Measurements from ENCODE around the gene ANGPTL4. TPM values are rescaled to one million over a fixed set of nuclear protein-coding genes. Genes with fewer than 3 reads are reported as not detected.
A peak's percentile ranks its signal among the peaks of the same experiment; 100 is the strongest.

ANGPTL4 gene
- total and polyA plus RNA-seq, 2 of the 13 experiments (the other 11 are each of a cell fraction or from before 2014, with no cell fraction given), result 0.80 to 21.7 TPM

DNA sequence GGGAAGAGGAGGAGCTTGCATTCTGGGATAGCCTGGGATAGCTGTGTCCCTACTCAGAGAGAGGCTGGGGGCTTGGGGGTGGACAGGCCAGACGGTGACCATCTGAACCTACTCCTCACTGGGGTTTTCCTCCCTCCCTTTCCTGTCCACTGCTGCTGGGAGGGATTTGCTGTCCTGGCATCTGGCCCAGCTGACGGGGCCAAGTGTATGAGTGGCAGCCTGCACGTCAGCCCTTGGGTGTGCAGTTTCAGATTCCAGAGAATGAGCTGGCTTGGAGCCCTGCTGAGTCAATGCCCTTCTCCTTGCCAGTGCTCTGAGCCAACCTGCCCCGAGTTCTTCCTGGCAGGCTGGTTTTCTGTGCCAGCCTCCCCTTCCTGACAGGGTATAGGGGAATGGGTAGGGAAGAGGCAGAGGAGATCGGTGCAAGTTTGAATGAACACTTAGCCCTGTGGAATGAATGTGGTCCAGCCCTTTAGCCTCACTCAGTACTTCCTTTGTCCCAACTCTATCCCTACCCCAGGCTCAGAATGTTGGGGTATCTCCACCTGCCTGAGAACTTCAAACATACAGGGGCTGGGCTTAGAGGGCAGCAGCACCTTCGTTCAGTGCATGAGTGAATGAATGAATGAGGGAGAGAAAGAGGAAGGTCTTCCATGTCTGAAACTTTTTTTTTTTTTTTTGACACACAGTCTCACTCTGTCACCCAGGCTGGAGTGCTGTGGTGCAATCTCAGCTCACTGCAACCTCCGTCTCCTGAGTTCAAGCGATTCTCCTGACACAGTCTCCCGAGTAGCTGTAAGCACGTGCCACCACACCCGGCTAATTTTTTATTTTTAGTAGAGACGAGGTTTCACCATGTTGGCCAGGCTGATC lies 1.8 kb upstream of the ANGPTL4 start (continued):
- TF ChIP-seq, protein P1, sequence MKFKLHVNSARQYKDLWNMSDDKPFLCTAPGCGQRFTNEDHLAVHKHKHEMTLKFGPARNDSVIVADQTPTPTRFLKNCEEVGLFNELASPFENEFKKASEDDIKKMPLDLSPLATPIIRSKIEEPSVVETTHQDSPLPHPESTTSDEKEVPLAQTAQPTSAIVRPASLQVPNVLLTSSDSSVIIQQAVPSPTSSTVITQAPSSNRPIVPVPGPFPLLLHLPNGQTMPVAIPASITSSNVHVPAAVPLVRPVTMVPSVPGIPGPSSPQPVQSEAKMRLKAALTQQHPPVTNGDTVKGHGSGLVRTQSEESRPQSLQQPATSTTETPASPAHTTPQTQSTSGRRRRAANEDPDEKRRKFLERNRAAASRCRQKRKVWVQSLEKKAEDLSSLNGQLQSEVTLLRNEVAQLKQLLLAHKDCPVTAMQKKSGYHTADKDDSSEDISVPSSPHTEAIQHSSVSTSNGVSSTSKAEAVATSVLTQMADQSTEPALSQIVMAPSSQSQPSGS (CRISPR knock-in tag; IDR thresholded peaks at IDR 0.05), result no peak
- no peak for TF ChIP-seq ZNF709 (CRISPR knock-in tag; IDR thresholded peaks at IDR 0.05)
- no peak for TF ChIP-seq SP140L (CRISPR knock-in tag; IDR thresholded peaks at IDR 0.05; ENCODE audit: borderline replicate concordance)
- no peak for TF ChIP-seq ZNF570 (CRISPR knock-in tag; IDR thresholded peaks at IDR 0.05; ENCODE audit: borderline replicate concordance)
- no peak for TF ChIP-seq ZNF224 (CRISPR knock-in tag; IDR thresholded peaks at IDR 0.05)
- no peak for TF ChIP-seq ATF7 (IDR thresholded peaks at IDR 0.05)
- no peak for TF ChIP-seq ATF7 (CRISPR knock-in tag; IDR thresholded peaks at IDR 0.05)
- TF ChIP-seq, protein P2, sequence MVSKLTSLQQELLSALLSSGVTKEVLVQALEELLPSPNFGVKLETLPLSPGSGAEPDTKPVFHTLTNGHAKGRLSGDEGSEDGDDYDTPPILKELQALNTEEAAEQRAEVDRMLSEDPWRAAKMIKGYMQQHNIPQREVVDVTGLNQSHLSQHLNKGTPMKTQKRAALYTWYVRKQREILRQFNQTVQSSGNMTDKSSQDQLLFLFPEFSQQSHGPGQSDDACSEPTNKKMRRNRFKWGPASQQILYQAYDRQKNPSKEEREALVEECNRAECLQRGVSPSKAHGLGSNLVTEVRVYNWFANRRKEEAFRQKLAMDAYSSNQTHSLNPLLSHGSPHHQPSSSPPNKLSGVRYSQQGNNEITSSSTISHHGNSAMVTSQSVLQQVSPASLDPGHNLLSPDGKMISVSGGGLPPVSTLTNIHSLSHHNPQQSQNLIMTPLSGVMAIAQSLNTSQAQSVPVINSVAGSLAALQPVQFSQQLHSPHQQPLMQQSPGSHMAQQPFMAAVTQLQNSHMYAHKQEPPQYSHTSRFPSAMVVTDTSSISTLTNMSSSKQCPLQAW (CRISPR knock-in tag; IDR thresholded peaks at IDR 0.05), result peak; percentile 63
- TF ChIP-seq GATAD1 (CRISPR knock-in tag; IDR thresholded peaks at IDR 0.05), result no peak
- no peak for TF ChIP-seq U2AF2 (IDR thresholded peaks at IDR 0.05; ENCODE audit: low read depth, low read length)
- TF ChIP-seq ISX (CRISPR knock-in tag; conservative IDR thresholded peaks at IDR 0.05), result no peak
- TF ChIP-seq, protein P3, sequence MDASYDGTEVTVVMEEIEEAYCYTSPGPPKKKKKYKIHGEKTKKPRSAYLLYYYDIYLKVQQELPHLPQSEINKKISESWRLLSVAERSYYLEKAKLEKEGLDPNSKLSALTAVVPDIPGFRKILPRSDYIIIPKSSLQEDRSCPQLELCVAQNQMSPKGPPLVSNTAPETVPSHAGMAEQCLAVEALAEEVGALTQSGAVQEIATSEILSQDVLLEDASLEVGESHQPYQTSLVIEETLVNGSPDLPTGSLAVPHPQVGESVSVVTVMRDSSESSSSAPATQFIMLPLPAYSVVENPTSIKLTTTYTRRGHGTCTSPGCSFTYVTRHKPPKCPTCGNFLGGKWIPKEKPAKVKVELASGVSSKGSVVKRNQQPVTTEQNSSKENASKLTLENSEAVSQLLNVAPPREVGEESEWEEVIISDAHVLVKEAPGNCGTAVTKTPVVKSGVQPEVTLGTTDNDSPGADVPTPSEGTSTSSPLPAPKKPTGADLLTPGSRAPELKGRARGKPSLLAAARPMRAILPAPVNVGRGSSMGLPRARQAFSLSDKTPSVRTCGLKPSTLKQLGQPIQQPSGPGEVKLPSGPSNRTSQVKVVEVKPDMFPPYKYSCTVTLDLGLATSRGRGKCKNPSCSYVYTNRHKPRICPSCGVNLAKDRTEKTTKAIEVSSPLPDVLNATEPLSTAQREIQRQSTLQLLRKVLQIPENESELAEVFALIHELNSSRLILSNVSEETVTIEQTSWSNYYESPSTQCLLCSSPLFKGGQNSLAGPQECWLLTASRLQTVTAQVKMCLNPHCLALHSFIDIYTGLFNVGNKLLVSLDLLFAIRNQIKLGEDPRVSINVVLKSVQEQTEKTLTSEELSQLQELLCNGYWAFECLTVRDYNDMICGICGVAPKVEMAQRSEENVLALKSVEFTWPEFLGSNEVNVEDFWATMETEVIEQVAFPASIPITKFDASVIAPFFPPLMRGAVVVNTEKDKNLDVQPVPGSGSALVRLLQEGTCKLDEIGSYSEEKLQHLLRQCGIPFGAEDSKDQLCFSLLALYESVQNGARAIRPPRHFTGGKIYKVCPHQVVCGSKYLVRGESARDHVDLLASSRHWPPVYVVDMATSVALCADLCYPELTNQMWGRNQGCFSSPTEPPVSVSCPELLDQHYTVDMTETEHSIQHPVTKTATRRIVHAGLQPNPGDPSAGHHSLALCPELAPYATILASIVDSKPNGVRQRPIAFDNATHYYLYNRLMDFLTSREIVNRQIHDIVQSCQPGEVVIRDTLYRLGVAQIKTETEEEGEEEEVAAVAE (CRISPR knock-in tag; IDR thresholded peaks at IDR 0.05; ENCODE audit: borderline replicate concordance), result no peak
- TF ChIP-seq, protein P4, sequence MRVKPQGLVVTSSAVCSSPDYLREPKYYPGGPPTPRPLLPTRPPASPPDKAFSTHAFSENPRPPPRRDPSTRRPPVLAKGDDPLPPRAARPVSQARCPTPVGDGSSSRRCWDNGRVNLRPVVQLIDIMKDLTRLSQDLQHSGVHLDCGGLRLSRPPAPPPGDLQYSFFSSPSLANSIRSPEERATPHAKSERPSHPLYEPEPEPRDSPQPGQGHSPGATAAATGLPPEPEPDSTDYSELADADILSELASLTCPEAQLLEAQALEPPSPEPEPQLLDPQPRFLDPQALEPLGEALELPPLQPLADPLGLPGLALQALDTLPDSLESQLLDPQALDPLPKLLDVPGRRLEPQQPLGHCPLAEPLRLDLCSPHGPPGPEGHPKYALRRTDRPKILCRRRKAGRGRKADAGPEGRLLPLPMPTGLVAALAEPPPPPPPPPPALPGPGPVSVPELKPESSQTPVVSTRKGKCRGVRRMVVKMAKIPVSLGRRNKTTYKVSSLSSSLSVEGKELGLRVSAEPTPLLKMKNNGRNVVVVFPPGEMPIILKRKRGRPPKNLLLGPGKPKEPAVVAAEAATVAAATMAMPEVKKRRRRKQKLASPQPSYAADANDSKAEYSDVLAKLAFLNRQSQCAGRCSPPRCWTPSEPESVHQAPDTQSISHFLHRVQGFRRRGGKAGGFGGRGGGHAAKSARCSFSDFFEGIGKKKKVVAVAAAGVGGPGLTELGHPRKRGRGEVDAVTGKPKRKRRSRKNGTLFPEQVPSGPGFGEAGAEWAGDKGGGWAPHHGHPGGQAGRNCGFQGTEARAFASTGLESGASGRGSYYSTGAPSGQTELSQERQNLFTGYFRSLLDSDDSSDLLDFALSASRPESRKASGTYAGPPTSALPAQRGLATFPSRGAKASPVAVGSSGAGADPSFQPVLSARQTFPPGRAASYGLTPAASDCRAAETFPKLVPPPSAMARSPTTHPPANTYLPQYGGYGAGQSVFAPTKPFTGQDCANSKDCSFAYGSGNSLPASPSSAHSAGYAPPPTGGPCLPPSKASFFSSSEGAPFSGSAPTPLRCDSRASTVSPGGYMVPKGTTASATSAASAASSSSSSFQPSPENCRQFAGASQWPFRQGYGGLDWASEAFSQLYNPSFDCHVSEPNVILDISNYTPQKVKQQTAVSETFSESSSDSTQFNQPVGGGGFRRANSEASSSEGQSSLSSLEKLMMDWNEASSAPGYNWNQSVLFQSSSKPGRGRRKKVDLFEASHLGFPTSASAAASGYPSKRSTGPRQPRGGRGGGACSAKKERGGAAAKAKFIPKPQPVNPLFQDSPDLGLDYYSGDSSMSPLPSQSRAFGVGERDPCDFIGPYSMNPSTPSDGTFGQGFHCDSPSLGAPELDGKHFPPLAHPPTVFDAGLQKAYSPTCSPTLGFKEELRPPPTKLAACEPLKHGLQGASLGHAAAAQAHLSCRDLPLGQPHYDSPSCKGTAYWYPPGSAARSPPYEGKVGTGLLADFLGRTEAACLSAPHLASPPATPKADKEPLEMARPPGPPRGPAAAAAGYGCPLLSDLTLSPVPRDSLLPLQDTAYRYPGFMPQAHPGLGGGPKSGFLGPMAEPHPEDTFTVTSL (CRISPR knock-in tag; IDR thresholded peaks at IDR 0.05; ENCODE audit: borderline replicate concordance), result no peak
- no peak; the same call in 1 of the 2 replicates for TF ChIP-seq POLR2G (IDR thresholded peaks at IDR 0.05; ENCODE audit: low read depth, low read length)
- TF ChIP-seq ZNF543 (CRISPR knock-in tag; IDR thresholded peaks at IDR 0.05), result no peak
- TF ChIP-seq HOXA9 (CRISPR knock-in tag; IDR thresholded peaks at IDR 0.05; ENCODE audit: borderline replicate concordance), result no peak
